KMS-11 (cell line): Measurements from ENCODE around the gene SAE1.

Source experiments
- H2AFZ ChIP-seq: fragments of 200-600 bp; sonication (generic); 2 replicates; pipeline ENCODE4 v1.6.1; 2016; ENCODE audit warnings: antibody characterized with exemption, mixed run types, low read depth
- H3K27ac ChIP-seq: fragments of 200-600 bp; sonication (generic); 2 replicates; pipeline ENCODE4 v1.6.1; 2016; ENCODE audit warnings: mild to moderate bottlenecking, mixed run types
- H3K27me3 ChIP-seq: fragments of 200-600 bp; sonication (generic); 2 replicates; pipeline ENCODE4 v1.6.1; 2017; ENCODE audit warnings: mild to moderate bottlenecking, low read depth, mixed run types, moderate library complexity; ENCODE audit not compliant: insufficient read depth
- H3K36me3 ChIP-seq: fragments of 200-600 bp; sonication (generic); 2 replicates; pipeline ENCODE4 v1.6.1; 2017; ENCODE audit warnings: mild to moderate bottlenecking, mixed run types; ENCODE audit not compliant: insufficient read depth
- H3K4me1 ChIP-seq: fragments of 200-600 bp; sonication (generic); 2 replicates; pipeline ENCODE4 v1.6.1; 2016; ENCODE audit warnings: mild to moderate bottlenecking, low read depth, mixed run types; ENCODE audit not compliant: poor library complexity, severe bottlenecking
- H3K4me2 ChIP-seq: fragments of 200-600 bp; sonication (generic); 2 replicates; pipeline ENCODE4 v1.7.0; 2016; ENCODE audit warnings: mild to moderate bottlenecking, mixed run types
- H3K4me3 ChIP-seq: fragments of 200-600 bp; sonication (generic); IDR thresholded peaks from 2 replicates; pipeline ENCODE4 v1.6.1; 2017; ENCODE audit warnings: low read depth, low read length, mixed read lengths; ENCODE audit not compliant: insufficient read depth
- H3K79me2 ChIP-seq: fragments of 200-600 bp; sonication (generic); 2 replicates; pipeline ENCODE4 v1.6.1; 2016; ENCODE audit warnings: low read depth, mixed run types; ENCODE audit not compliant: insufficient read depth
- H3K9ac ChIP-seq: fragments of 200-600 bp; sonication (generic); 2 replicates; pipeline ENCODE4 v1.6.1; 2016; ENCODE audit warnings: mild to moderate bottlenecking, mixed run types
- H4K20me1 ChIP-seq: fragments of 200-600 bp; sonication (generic); 2 replicates; pipeline ENCODE4 v1.6.1; 2016; ENCODE audit warnings: mild to moderate bottlenecking, mixed run types; ENCODE audit not compliant: insufficient read depth
- CTCF ChIP-seq: fragments of 200-600 bp; sonication (generic); conservative IDR thresholded peaks from 2 replicates; pipeline ENCODE4 v1.6.1; 2017; ENCODE audit warnings: low read depth, mild to moderate bottlenecking, antibody characterized with exemption, low read length, moderate library complexity, mixed read lengths

SAE1 gene

GRCh38 chr19:47102346-47103060, 28.1 kb upstream of the SAE1 start:
- no peak overlapping the region for H3K27ac ChIP-seq
- no peaks in the 10 kb centered on the region for H3K36me3 ChIP-seq
- TF ChIP-seq CTCF: no peak
- no peaks in the 10 kb centered on the region for H3K4me1 ChIP-seq
- no peak overlapping the region for H3K4me3 ChIP-seq
- H2AFZ ChIP-seq: no peak overlapping the region
- H3K27me3 ChIP-seq: no peaks in the 10 kb centered on the region
- peaks cover 10% of the 10 kb centered on the region; the same call in 1 of the 2 replicates for H4K20me1 ChIP-seq
- H3K4me2 ChIP-seq: no peak overlapping the region
- H3K9ac ChIP-seq: no peak overlapping the region
- H3K79me2 ChIP-seq: peaks cover 82% of the 10 kb centered on the region

GRCh38 chr19:47104680-47105079, 26.0 kb upstream of the SAE1 start:
- H3K36me3 ChIP-seq: no peaks in the 10 kb centered on the region
- no peak overlapping the region for H3K9ac ChIP-seq
- no peak overlapping the region for H3K4me3 ChIP-seq
- H2AFZ ChIP-seq: no peak overlapping the region
- peaks cover 77% of the 10 kb centered on the region for H3K79me2 ChIP-seq
- H3K27ac ChIP-seq: no peak overlapping the region
- no peak for TF ChIP-seq CTCF
- H4K20me1 ChIP-seq: peaks cover 10% of the 10 kb centered on the region; the same call in 1 of the 2 replicates
- no peak overlapping the region for H3K4me2 ChIP-seq
- H3K4me1 ChIP-seq: peaks cover 7% of the 10 kb centered on the region
- H3K27me3 ChIP-seq: no peaks in the 10 kb centered on the region

- peaks cover 6% of the 10 kb centered on the region; the same call in 1 of the 2 replicates for H4K20me1 ChIP-seq
- no peak overlapping the region for H3K27ac ChIP-seq
- peaks cover 16% of the 10 kb centered on the region for H3K4me1 ChIP-seq
- no peak for TF ChIP-seq CTCF
- peaks cover 77% of the 10 kb centered on the region for H3K79me2 ChIP-seq
- no peak overlapping the region for H3K4me2 ChIP-seq
- no peak overlapping the region for H3K9ac ChIP-seq
- H2AFZ ChIP-seq: no peak overlapping the region
- no peaks in the 10 kb centered on the region for H3K36me3 ChIP-seq
- H3K4me3 ChIP-seq: no peak overlapping the region
- no peaks in the 10 kb centered on the region for H3K27me3 ChIP-seq
These were observed 24.8 kb upstream of the SAE1 start for GRCh38 chr19:47105874-47106273.

GRCh38 chr19:47106821-47107201, 23.8 kb upstream of the SAE1 start:
- Histone ChIP-seq H3K4me1 (peaks cover 16% of the 10 kb centered on the region), H2AFZ (no peak overlapping the region), H4K20me1 (peaks cover 6% of the 10 kb centered on the region; the same call in 1 of the 2 replicates), H3K79me2 (peaks cover 78% of the 10 kb centered on the region), H3K27ac (no peak overlapping the region), H3K4me3 (no peak overlapping the region), H3K9ac (no peak overlapping the region), H3K36me3 (no peaks in the 10 kb centered on the region), H3K27me3 (no peaks in the 10 kb centered on the region), H3K4me2 (no peak overlapping the region)
- TF ChIP-seq CTCF: no peak
